ENCODE measurements around the gene ITGA11.

Gene ITGA11, protein sequence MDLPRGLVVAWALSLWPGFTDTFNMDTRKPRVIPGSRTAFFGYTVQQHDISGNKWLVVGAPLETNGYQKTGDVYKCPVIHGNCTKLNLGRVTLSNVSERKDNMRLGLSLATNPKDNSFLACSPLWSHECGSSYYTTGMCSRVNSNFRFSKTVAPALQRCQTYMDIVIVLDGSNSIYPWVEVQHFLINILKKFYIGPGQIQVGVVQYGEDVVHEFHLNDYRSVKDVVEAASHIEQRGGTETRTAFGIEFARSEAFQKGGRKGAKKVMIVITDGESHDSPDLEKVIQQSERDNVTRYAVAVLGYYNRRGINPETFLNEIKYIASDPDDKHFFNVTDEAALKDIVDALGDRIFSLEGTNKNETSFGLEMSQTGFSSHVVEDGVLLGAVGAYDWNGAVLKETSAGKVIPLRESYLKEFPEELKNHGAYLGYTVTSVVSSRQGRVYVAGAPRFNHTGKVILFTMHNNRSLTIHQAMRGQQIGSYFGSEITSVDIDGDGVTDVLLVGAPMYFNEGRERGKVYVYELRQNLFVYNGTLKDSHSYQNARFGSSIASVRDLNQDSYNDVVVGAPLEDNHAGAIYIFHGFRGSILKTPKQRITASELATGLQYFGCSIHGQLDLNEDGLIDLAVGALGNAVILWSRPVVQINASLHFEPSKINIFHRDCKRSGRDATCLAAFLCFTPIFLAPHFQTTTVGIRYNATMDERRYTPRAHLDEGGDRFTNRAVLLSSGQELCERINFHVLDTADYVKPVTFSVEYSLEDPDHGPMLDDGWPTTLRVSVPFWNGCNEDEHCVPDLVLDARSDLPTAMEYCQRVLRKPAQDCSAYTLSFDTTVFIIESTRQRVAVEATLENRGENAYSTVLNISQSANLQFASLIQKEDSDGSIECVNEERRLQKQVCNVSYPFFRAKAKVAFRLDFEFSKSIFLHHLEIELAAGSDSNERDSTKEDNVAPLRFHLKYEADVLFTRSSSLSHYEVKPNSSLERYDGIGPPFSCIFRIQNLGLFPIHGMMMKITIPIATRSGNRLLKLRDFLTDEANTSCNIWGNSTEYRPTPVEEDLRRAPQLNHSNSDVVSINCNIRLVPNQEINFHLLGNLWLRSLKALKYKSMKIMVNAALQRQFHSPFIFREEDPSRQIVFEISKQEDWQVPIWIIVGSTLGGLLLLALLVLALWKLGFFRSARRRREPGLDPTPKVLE

GRCh38 chr15:68431792-68432401 lies at the start of gene ITGA11:
ITGA11 (minus strand) TSS chr15:68432163; CDS start chr15:68432066, 97 bp downstream.
- DNase-seq, result peak; percentile 82

DNA sequence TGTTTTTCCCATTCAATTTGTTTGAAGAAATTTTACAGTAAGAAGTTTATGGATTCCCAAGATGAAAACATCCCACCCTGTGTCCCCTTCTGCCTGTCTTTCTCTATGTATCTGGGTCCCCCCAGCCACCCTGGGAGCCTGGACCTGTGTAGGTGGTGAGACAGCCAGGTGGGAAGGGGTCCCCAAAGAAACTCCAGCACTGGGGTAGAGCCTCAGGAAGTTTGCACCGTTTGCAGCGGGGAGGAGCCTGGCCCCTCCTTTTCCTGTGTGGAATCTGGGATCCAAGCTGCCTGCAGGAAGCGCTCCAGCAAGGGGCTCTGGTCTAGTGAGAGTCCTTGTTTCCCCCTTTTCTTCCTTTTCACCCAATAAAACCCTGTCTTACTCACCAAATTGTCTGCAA lies 49.4 kb upstream of the ITGA11 start:
- no peak for DNase-seq

GRCh38 chr15:68480296-68480695 lies 48.3 kb upstream of the ITGA11 start:
- no peak for DNase-seq

DNA sequence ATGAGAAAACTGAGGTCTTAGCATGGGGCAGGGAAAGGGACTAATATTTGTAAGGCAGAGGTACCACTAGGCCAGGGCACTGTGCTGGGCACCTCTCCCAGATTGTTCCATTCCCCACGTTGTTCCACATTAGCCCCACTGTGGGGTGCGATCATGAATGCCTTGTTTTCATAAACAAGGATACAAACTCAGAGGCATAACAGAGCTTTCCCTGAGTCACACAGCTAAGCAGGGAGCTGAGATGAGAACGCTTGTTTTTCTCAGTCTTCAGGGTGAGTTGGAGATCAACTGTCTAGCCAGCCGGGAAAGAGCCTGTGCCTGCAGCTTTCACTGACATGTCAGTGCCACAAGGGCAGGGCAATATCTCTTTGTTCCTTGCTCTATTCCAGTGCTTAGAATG lies 47.9 kb upstream of the ITGA11 start:
- no peak for DNase-seq

DNA sequence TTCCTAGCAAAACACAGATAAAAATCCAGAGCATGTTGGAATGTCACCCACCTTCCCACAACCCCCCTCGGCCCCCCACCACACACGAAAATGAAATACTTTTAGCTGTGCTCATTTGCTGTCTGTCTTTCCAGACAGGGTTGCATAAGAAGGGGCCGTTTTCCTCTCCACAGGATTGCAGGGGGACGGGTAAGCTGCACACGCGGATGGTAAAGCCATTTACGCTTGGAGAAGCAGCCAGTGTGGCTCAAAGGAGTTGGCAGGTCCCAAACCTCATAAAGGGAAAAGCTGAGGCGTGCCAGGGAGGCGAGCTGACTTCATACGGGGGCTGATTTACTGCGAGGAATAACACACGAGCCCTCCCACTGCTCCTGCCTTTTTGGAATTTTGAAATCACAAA lies 47.4 kb upstream of the ITGA11 start:
- no peak for DNase-seq

DNA sequence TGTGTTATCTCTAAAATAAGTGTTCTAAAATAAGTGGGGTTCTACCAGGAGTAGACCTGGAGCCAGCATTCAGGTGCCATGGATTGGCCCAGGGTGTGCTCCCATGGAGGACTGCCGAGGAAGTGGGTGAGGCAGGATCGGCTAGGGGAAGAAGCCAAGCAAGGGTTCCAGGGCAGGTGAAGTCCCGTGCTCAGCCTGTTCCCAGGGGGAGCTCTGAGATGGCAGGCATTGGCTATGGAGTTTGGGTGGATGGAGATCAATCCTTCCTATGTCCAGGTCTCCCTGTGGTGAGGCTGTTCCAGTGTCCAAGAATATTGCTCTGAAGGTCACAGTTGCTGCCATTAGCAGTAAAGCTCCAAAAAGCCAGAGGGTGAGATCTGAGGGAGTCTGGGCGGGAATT lies 46.9 kb upstream of the ITGA11 start:
- DNase-seq, result no peak

GRCh38 chr15:68475449-68475848 lies 43.5 kb upstream of the ITGA11 start:
- no peak for DNase-seq

DNA sequence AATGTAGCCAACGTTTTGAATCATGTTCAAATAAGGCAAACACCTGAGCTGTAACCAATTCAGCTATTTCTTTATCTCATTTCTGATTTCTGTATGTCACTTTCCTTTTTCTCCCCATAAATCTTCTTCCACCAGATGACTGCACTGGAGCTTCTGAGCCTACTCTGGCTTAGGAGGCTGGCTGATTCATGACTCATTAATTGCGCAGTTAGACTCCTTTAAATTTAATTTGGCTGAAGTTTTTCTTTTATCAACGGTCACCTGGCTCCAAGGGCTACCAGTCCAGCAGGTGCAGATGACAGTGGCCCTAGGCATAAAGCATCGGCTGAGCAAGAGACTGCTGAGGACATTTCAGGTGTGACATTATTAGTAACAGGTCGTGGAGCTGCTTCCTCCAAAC lies 39.6 kb upstream of the ITGA11 start:
- DNase-seq, result no peak

- DNase-seq, result no peak
These were observed 39.0 kb upstream of the ITGA11 start for GRCh38 chr15:68470976-68471375.

DNA sequence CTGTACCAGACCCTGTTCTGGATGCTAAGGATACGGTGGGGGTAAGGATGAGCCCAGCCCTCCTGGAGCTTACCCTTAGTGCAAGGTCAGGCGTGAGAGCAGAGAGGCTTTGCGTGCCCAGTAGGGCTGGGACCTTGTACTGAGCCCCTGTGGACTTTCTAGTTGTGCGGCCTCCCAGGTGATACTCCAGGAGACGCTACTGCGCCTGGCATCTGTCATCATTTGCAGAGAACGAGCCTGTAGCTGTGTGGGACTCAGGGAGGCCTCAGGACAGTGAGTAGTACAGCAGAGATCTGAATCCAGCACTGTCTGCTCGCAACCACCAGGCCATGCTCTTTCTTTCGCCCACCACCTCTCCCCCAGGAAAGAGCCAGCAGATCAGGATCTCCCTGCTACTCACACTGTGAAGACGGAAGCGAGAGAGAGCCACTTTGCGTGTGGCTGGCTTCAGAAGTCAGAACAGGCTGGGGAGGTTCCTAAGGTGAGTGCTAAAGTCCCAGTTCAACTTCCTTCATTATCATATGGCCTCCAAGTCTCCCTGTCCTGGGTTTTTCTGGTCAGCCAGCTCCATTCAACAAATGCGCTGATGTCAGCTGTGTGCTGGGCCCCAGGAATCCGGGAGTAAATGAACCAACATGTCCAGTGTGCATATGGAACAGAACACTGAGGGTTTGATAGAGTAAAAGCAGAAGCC lies 38.2 kb upstream of the ITGA11 start:
- no peak for DNase-seq

DNA sequence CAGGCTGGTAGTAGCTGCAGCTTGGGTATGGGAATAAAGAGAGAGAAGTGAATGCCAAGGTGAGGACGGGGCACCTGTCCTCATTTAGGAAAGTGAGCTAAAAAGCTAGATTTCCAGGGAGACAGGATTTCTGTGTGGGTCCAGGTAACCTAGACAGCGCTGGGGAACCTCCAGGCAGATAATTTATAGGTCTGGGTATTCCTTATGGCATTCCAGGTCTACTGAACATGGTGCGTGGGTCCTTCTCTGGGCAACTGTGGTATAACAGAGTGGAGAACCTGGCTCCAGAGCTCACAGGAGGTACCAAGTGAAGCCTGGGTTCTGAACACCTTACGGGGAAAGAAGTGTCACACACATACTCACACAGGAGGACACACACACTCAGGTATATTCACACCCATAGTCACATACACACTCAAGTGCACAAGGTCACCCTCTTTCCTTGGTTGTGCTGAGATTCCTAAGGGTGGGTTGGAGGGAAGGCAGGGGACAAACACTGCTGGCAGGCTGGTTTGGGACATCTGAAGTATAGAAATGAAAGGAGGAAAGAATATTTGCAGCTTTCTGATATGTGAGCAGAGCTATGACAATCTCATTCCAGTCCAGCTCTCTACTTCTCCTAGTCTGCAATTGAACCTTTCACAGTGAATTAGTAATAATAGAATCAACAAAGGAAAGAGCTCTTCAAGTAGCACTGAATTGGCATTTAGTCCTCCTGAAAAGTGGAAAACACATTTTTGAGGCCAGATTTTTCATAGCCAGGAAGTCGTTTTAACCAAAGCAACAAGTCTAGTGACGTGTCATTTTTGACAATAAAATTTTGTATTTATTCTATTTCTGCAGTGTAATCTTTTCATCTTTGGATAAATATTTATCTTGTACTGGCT lies 37.4 kb upstream of the ITGA11 start:
- DNase-seq, result no peak

DNA sequence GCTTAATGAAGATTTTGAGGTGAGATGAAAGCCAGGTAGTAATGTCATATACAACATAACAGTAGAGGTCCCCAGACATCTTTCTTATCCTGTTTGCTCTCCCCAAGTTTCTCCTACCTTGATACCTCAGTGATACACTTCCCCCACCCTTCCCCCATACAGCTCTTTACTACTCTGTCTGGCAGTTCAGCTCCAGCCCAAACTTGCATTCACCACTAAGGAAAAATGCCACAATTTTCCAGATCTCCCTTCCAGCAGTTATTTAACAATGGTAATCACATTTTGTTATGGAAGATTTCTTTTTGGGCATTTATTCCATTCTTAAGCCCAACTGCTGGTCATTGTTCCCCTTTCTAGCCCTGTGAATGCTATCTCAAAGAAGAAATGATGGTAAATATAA lies 34.9 kb upstream of the ITGA11 start:
- DNase-seq, result no peak

- DNase-seq, result no peak
These were observed 34.0 kb upstream of the ITGA11 start for GRCh38 chr15:68465861-68466560.

DNA sequence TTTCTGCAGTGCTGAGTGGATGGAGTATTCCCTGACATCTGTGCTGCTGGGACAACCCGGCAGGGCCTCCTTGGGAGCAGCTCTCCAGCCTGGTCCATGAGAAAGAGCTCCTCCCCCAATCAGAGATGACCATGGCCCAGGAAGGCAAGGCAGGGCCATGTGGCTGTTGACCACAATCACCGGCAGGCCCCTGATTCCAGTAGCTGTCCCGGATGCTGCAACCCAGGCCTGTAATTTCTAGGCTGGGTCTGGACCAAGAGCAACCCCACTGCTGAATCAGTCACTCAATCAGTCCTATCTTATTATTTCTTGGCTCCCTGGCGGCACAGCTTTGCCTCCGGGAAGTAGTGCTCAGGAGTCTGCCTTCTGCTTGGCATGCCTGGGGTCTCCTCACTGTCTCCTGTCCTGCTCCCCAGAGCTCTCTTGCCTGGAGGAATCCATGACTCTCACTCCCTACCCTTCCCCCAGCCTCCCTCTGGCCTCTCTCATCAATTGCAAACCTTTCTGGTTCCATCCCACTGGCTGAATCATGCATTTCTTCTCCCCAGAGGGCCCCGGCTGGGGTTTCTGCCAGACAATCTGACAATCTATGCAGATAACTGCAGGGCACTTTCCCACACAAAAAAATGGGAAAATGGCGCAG lies 32.6 kb upstream of the ITGA11 start:
- no peak for DNase-seq

GRCh38 chr15:68463996-68464395 lies 32.0 kb upstream of the ITGA11 start:
- DNase-seq, result no peak

DNA sequence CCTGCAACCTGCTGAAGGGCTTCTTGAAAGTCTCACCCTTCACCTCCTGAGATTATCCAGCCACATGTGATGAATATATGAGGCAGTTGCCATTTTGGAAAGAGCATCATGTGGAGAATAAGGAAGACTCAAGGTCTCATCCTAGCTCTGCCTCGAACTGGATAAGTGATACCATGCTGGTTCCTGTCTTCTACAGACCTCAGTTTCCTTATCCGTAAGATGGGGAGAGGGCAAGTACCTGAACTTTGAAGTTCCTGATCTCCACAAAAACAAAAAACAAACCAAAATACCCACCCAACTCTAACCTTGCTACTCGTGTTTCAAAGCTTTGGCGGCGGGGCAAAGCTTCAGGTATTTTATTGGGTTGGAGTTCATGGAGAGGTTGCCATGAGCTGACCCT lies 31.5 kb upstream of the ITGA11 start:
- DNase-seq, result no peak

DNA sequence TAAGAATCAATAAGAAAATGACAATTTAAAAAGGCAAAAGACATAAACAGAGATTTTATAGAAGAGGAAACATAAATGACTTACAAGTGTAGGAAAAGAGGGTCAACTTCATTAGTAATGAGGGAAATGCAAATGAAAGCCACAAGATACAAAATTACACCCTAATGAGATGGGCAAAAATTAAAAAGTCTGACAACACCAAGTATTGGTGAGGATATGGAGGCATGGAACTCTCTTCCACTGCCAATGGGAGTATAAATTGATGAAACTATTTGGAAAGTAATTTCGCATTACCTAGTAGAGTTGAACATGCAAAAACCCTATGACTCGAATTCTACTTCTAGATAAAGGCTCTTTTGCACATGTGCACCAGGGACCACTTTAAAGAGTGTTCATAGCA lies 28.2 kb upstream of the ITGA11 start:
- no peak for DNase-seq

DNA sequence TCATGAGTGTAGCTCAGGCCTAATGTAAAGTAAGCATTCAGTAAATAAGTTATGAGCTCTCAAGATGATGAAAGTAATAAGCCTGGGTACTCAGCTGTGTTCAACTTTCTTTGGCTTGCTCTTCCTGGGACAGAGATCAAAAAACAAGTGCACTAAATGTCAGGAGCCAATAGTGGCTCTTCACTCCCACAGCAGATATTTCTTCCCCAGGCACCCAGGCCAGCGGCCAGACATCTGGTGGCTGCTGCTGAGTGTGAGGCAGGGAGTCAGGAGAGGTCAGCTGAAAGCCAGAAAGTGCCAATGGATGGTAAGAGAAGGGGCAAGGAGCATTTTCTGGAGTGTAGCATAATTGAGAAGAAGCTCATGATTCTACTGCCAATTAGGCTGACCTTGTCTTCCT lies 18.2 kb upstream of the ITGA11 start:
- no peak for DNase-seq

- DNase-seq, result no peak
These were observed 17.4 kb upstream of the ITGA11 start for GRCh38 chr15:68449389-68449788.
